ENCODE results near the gene HYAL1.

HYAL1 gene

DNA sequence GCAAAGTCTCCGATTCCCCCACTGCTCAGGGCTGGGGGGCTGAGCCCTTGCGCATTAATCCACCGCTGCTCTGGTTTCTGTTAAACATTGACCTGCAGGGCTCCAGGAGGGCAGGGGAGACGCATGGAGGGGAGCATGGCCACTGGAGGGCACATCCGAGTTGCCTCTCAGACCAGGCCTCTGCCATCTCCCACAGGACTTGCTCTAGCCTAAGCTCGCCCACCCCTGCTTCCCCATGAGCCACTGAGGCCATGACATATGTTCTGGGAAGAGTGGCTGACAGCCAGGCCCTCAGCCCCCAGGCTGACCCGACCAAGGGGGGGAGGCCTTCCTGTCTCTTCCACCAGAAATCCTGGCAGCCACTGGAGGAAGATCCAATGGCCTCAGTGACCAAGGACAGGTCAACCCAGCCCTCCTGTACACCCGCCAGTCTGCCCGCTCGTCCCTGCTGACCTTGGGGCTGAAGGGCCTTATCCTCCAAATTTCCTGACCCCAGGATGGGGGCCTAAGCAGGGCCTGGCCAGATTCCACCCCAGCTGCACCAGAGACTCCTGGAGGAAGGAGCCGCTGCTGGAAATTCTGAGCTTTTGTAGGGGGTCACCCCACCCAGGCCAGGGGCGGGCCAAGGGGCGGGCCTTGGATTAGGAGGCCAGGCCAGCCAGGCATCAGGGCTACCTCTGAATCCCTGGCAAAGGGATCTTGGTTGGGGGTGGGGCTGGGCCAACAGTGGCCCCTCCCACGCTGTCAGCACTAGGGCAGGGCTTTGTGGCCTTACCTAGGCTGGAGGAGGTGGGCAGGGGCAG, at the start of gene HYAL1:
TSS of gene HYAL1 (minus strand) at position 562 of the 803 bp plus-strand sequence. CDS start 618 bp downstream, outside the sequence.
- DNase-seq = no peak

GRCh38 chr3:50352781-50353180, 49.4 kb upstream of the HYAL1 start:
- no peak for DNase-seq

GRCh38 chr3:50351323-50351697, 47.9 kb upstream of the HYAL1 start:
- DNase-seq = no peak

DNA sequence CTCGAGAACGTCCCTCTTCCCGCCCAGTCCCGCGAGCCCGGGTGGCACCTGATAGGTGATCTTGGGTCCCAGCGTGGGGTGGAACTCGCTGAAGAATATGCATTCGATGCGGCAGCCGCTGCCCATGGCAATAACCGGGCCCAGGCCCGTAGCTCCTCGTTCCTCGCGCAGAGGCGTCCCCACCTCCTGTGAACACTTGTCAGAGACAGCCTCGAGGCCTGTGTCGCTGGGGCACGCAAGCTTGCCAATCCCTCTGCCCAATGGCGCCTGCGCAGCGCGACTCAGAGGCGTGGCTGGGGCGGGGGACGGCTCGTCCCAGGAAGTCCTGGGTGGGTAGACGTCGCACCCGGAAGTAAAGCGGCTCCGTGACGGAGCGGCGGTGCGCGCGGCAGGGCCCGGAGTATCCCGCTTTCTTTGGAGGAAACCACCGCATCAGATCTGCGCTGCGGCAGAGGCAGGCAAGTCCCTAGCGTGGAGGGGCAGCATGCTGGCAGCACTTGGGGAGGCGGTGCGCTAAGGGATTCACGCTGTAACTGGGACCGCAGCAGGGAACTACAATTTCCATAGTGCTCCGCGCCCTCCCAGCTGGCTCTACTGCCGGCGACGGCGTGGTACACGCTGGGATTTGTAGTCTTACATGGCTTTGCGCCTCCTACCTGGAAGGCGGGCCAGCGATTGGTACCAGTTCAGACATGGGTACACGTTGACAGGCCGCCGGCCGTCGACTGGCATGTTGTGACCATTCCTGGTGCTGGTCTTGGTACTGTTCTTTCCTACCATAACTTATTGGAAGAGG, 47.4 kb upstream of the HYAL1 start, which contains the start of the genes CYB561D2 and NPRL2:
TSS of gene CYB561D2 (plus strand) at position 336 of the 796 bp plus-strand sequence. CDS start 572 bp downstream, outside the sequence.
TSS of gene NPRL2 (minus strand) at position 249 of the 796 bp plus-strand sequence. CDS start at position 126, 123 bp downstream.
- DNase-seq = peak; percentile 74

DNA sequence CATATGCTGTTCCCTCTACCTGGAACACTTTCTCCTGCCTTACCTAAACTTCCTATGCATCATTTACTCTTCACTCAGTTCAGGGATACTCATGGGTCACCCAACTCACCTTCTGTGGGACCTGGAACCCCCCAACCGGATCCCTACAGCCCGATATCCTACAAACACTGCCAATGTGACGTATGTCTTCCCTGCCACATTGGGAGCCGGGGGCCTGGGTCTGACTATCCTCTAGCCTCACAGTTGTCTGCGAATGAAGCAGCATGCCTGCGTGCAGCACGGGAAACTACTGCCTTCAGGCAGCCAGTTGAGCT, 46.8 kb upstream of the HYAL1 start:
- no peak for DNase-seq

GRCh38 chr3:50347187-50347813, 43.9 kb upstream of the HYAL1 start:
- peak; percentile 44 for DNase-seq

DNA sequence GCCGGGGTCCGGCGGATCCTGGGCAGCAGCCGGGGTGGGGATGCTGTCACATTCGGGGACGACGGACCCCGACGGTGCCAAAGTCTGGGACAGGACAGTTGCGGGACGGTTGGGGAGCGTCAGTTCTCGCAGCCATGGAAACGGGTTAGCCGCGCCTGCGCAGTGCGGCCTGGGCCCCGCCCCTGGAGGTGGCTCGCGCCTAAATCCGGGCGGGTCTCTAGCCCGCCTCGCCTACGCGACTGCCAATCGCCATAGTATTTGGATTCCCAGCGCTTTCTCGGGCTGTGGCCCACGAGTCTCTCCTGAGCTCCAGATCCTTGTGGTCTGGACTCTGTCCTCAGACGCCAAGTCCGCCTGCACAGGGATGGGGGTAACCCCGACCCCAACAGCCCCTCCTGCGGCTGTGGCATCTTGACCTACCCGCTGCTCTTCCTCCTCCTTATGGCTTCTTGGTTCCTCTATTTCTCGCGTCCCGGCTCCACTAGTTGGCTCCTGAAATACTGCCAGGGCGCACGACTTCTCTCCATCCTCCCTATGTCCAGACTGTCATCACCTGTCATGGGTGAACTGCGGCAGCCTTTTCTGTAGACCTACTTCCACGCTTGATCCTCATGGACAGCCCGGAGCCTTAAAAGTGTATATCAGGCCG, 42.3 kb upstream of the HYAL1 start, which contains the start of gene ZMYND10:
TSS of gene ZMYND10 (minus strand) at position 147 of the 649 bp plus-strand sequence. CDS start 153 bp downstream, outside the sequence.
- DNase-seq = peak; percentile 19

DNA sequence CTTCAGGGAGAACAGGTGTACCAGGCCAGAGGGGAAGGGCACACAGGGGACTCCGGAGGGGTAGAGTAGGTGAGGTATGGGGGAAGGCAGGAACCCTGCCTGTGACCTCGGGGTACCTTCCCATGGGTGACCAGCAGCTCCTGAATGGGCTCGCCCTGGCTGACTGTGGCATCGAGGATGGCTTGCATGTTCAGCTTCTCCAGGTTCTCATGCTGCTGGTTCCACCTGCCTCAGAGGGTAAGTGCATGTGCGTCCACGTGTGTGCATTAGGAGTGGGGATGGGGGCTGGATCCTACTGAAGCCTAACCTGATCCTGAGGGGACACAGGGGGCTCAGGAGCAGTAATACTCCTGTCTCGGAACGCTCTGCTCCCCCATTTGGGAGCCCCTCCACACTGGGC, 41.6 kb upstream of the HYAL1 start:
- DNase-seq = no peak

DNA sequence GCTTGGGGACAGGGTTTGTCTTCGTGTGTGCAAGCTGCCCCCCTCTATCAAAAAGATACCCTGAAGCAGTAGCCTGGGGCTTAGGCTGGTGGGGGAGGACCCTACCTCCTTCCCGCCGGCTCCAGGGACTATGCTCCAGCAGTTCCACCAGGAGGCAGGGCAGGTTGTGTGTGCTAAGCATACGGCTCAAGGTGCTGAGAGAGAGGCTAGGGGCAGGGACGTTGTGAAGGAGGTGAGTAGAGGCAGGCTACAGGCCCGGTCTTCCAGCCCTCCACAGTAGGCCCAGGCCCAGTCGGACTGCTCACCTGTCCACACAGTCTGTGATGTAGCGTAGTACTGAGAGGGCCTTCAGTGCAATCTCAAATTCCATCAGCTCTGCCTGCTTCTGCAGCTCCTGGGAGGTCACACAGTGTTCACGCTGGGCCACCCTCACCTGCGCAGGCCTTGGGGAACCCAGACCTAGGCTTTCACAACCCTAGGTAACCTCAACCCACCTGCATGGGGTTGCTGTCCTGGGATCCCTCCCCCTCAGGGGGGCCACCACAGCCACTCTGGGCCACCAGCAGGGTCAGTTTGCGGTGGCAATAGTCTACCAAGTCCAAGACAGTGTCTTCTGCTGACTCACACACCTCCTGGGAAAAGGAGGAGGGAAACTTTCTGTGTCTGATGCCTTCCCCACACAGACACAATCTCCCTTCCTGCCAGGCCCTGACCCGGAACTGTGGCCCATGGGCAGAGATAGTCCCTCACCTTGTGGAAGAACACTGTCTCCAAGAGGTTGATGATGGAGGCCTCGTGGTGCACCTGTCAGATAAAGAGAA, 39.6 kb upstream of the HYAL1 start:
- no peak for DNase-seq

DNA sequence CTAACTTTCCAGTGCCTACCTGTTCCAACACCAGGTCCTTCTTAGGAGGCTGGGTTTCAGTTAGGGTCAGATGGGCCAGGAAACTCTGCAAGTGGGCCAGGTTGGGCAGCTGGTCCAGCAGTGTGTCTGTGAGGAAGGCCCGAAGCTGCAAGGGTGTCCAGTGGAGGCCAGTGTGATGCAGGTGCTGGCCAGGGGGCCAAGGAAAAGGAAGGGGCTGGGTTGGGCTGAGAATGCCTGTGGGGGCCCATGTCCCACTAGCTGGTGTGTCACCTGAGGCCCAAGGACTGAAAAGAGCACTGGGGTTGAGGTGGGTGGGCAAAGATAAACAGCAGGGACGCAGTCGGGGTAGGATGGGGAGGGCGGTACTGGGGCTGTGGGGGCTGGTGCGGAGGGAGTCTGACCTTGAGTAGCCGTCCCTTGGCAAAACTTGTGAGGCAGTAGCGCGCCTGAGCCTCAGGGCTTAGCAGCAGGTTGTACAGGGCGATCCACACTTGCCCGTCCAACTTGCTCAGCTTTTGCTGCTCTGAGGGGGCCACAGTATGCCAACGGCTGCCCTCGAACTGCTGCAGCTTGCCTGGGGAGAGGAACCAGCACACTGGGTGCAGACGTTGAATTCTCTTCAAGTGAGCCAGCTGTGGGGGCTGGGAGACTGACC, 38.7 kb upstream of the HYAL1 start:
- no peak for DNase-seq

DNA sequence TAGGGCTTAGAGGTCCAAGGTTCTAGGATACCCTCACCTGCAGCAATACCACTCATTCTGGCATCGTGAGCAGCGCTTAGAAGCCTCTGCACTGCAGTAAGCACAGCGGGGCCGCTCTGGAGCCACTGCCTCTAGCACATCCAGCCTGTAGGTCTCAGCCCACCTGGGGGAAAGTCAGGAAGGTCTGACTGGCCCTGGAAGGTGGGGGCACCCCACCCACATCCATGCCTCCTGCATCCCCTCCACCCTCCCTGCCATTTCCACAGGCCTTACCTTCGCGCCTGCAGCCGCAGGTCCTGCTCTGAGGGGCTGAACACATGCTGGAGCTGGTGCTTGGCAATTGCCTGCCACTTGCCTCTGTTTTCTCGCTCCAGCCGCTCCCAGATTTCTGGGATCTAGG, 38.2 kb upstream of the HYAL1 start:
- DNase-seq = no peak

- DNase-seq = no peak
These were observed 37.3 kb upstream of the HYAL1 start, which contains the start of gene RASSF1 for GRCh38 chr3:50340448-50341329. RASSF1 (minus strand) TSS chr3:50340836; CDS start chr3:50340805, 31 bp downstream.

DNA sequence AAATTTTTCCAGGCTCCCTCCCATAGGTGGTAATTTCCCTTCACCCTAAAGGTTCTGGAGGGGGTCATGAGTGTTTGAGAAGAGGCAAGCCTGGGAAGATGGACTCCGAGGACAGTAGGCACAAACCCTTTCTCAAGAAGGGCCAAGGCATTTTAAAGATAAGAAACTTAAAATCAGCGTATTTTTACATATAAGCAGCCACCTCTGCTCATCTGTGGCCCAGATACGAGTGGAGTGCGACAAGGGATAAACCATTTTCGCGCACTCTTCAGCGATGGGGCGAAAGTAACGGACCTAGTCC, 36.7 kb upstream of the HYAL1 start:
- DNase-seq = no peak

GRCh38 chr3:50339485-50340146, 36.2 kb upstream of the HYAL1 start:
- no peak for DNase-seq

DNA sequence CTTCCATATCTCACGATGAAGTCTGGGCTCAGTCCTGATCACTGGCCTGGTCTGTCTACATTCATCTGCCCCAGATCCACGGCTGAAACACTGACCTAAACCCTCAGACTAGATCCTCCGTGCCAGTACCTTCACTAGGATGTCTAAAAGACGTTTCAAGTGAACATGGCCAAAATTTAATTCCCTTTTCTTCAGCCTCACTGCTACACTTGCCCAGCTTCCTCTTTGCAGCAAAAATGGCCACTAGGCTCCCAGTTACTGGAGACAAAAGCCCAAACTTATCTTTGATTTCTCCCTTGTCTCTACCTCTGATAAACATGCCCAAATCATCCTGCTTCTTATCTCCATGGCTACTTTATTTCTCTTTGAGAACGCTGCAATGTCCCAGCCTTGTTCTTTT, 35.6 kb upstream of the HYAL1 start:
- no peak for DNase-seq

- peak; percentile 85 for DNase-seq
These were observed 33.9 kb upstream of the HYAL1 start for GRCh38 chr3:50337175-50337861.

DNA sequence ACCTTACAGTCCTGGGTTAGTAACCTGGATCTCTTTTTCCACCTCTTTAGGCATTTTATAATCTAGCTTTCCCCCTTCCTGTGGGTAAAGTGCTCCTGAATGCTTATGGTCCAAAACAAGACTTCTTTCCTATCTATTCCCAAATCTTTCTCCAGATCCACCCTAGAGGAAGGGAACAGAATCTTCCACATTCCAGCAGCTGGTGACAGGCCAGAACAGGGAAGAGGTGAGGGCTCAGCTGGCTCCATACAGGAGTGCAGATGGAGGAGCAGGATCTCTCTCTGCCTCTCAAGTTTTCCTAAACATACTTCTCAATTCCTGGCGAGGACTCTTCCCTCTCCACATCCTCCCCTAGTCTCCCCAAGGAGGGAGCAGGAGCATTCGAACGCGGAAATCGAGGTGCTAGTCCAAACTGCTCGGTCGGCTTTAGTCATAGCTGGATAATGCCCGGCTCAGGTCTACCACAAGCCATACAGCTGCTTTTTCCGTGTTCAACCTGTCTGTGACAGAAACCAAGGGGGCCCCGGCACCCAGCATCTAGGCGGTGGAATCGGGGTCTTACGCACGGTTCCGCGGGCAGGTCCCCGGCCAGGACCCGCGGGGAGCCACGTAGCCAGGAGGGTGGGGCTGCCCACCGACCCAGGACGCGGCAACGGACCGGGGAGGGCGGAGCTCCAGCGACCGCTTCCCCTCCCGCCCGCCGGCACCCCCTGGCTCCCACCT, 33.2 kb upstream of the HYAL1 start:
- DNase-seq = no peak

DNA sequence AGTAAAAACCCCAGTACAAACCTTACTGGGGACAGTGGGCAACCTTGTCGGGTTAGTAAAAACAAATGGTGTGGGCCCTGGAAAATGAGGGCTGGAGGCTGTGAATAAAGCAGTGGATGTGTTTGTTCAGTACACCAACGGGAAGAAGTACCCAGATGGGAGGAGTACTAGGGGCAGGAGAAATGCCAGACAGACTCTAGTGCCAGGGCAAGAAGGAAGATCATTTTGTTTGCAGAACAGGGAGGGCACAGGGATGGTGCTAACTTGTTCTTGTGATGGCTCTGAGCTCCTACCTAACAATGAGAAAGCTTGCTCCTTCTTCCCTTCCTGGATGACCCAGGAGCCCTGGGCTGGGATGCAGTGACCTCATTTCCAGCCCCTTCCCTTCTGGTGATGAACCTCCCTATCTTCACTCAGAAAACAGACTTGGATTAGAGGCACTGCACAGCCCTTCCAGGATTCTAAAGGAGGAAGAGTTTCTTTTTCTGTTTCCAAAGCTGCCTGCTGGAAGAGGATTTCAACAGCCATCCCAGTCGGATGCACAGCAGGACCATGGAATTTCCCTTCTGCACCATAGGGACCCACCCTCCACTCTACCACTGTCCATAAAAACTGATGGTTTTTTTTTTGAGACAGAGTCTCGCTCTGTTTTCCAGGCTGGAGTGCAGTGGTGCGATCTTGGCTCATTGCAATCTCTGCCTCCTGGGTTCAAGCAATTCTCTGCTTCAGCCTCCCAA, 31.1 kb upstream of the HYAL1 start:
- DNase-seq = no peak
